GM20000 (cell line): ENCODE data around the gene GRK7.

Source experiments
- DNase-seq: peaks from one replicate; pipeline ENCODE4 v3.0.0; 2012; ENCODE audit warnings: low spot score
- CTCF ChIP-seq: IDR thresholded peaks from 2 replicates; pipeline ENCODE4 v1.5.1; 2012; ENCODE audit warnings: mild to moderate bottlenecking, control low read depth; ENCODE audit errors: extremely low read depth, missing control alignments

The GRK7 gene

GRCh38 chr3:141738022-141738890 lies 25.0 kb upstream of the GRK7 start, which contains the start of gene RNF7:
TSS of gene RNF7 (plus strand) at chr3:141738298. CDS start at chr3:141738342, 44 bp downstream.
- peak; percentile 96 for DNase-seq

GRCh38 chr3:141738891-141739363 lies 24.3 kb upstream of the GRK7 start:
- no peak for TF ChIP-seq CTCF
- peak; percentile 27 for DNase-seq

More at GRCh38 chr3:141738022-141738890, 25.0 kb upstream of the GRK7 start, which contains the start of gene RNF7:
- TF ChIP-seq CTCF: peak; percentile 83

GRCh38 chr3:141739731-141740130 lies 23.5 kb upstream of the GRK7 start:
- no peak for DNase-seq
- TF ChIP-seq CTCF: no peak

- no peak for TF ChIP-seq CTCF
- DNase-seq: no peak
Observed at GRCh38 chr3:141740349-141740748, 22.9 kb upstream of the GRK7 start.

- TF ChIP-seq CTCF: no peak
- DNase-seq: no peak
Observed at GRCh38 chr3:141743305-141743704, 19.9 kb upstream of the GRK7 start.

GRCh38 chr3:141746962-141747361 lies 16.2 kb upstream of the GRK7 start:
- DNase-seq: no peak
- TF ChIP-seq CTCF: no peak

GRCh38 chr3:141753399-141753798 lies 9.8 kb upstream of the GRK7 start:
- DNase-seq: no peak
- no peak for TF ChIP-seq CTCF
